Natural killer cell (primary cell): ENCODE measurements around the gene DUS2. TPM values are rescaled to one million over a fixed set of nuclear protein-coding genes. Genes with fewer than 3 reads are reported as not detected.
A peak's percentile ranks its signal among the peaks of the same experiment; 100 is the strongest.
"Not testable (repeated sequence)": the region's sequence is repeated elsewhere in the genome, so short reads cannot be mapped to it uniquely, and the experiment has no call there.

Source experiments
- ATAC-seq, 3 donors: fragments of 150-1000 bp in 2 of 3; fragments of 200-7000 bp in 1 of 3; cut with Tn5 transposase; 1 replicate in 1 of 3; 2 replicates in 2 of 3; pipeline ENCODE4 v1.10.0; 2021; ENCODE audit warnings: mild to moderate bottlenecking in 2 of 3, moderate library complexity in 2 of 3
- DNase-seq, 2 donors: peaks; one replicate each; pipeline versions ENCODE4 v3.0.0 to v3.0.0-alpha.2; 2013 to 2021; ENCODE audit warnings: mixed read lengths in 1 of 2
- H3K27ac ChIP-seq: one replicate; pipeline ENCODE4 v1.5.1; 2013; ENCODE audit warnings: mild to moderate bottlenecking, low read length
- H3K27me3 ChIP-seq: one replicate; pipeline ENCODE4 v1.6.1; 2013; ENCODE audit warnings: low read length; ENCODE audit not compliant: control insufficient read depth, insufficient read depth
- H3K36me3 ChIP-seq: one replicate; pipeline ENCODE4 v1.6.1; 2013; ENCODE audit warnings: low read length; ENCODE audit not compliant: control insufficient read depth, insufficient read depth
- H3K4me1 ChIP-seq: one replicate; pipeline ENCODE4 v1.6.1; 2013; ENCODE audit warnings: low read length; ENCODE audit not compliant: control insufficient read depth, insufficient read depth
- H3K4me3 ChIP-seq: one replicate; pipeline ENCODE4 v1.5.1; 2013; ENCODE audit warnings: low read length
- H3K9me3 ChIP-seq: one replicate; pipeline ENCODE4 v1.6.1; 2013; ENCODE audit warnings: low read length; ENCODE audit not compliant: control insufficient read depth, insufficient read depth
- H3K27ac Mint-ChIP-seq, 2 donors: one replicate each; pipeline ENCODE4 v1.8.0; 2022; ENCODE audit warnings: mild to moderate bottlenecking in 2 of 2, mixed read lengths in 2 of 2, moderate library complexity in 1 of 2
- H3K27me3 Mint-ChIP-seq, 2 donors: one replicate each; pipeline ENCODE4 v1.8.0; 2022; ENCODE audit warnings: low read depth in 2 of 2, mixed read lengths in 2 of 2
- H3K36me3 Mint-ChIP-seq: one replicate; pipeline ENCODE4 v1.8.0; 2022; ENCODE audit warnings: mixed read lengths
- H3K4me1 Mint-ChIP-seq, 2 donors: one replicate each; pipeline ENCODE4 v1.8.0; 2022; ENCODE audit warnings: mixed read lengths in 2 of 2
- H3K4me3 Mint-ChIP-seq: one replicate; pipeline ENCODE4 v1.8.0; 2022; ENCODE audit warnings: mild to moderate bottlenecking, moderate library complexity, mixed read lengths
- H3K9me3 Mint-ChIP-seq, 2 donors: one replicate each; pipeline ENCODE4 v1.8.0; 2022; ENCODE audit warnings: mixed read lengths in 2 of 2
- WGBS: methylation state at CpG from one replicate; pipeline ENCODE4 v1.1.7; 2013; ENCODE audit warnings: missing lambda C conversion rate; ENCODE audit not compliant: insufficient coverage; 5-methylcytosine and 5-hydroxymethylcytosine counted together
- intact Hi-C: fragments of 100-400 bp; cut with micrococcal nuclease; formaldehyde crosslinking; loops from one replicate; pipeline ENCODE4 v1.14.2; 2022
- total RNA-seq, 4 donors: library from RNA; stranded (reverse); fragments of 120-200 nt in 1 of 4; gene quantifications; one replicate each; pipeline versions ENCODE4 v1.2.3 to v1.2.4, GENCODE V29; 2013 to 2022
- TF ChIP-seq, protein P1 (sequence below): fragments of 200-600 bp; IDR thresholded peaks from one replicate; pipeline ENCODE4 v1.8.0; 2022; ENCODE audit warnings: antibody characterized with exemption

Gene DUS2
- total RNA-seq, 3 donors from 2014 or later (not counting 1 experiment from before 2014, with no cell fraction given): 21.6 to 24.2 (median 22.7) TPM

DNA sequence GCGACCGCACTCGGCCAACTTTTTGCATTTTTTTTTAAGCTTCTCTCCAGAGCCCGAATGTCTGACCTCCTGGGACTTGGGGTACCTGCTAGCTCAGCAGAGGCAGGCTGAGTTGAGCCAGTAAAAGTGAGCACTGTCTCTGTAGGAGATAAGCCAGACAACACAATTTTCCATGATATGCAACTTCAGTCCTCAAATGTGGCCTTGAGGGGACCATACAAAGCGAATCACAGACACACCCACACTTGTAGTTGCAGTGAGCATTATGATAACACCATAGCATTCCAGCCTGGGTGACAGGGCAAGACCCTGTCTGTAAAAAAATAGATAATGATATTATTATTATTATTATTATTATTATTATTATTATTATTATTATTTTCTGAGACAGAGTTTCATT, 26.4 kb upstream of the DUS2 start:
- H3K4me3 Mint-ChIP-seq: no peak overlapping the region
- Histone ChIP-seq H3K4me1 (peaks cover 90% of the 10 kb centered on the region), H3K27ac (peak overlapping the region; percentile 3), H3K9me3 (peaks cover 4% of the 10 kb centered on the region), H3K36me3 (peaks cover 2% of the 10 kb centered on the region), H3K27me3 (no peaks in the 10 kb centered on the region), H3K4me3 (no peak overlapping the region)
- no peaks in the 10 kb centered on the region for H3K27me3 Mint-ChIP-seq
- no peak for DNase-seq
- ATAC-seq: no peak
- H3K27ac Mint-ChIP-seq: peak overlapping the region in 1 of 2 donors; percentile 95
- peaks cover 39 to 62% of the 10 kb centered on the region in 2 donors for H3K4me1 Mint-ChIP-seq
- 100% methylated on average over 5 of the region's 5 CpGs for WGBS
- TF ChIP-seq, protein P1, sequence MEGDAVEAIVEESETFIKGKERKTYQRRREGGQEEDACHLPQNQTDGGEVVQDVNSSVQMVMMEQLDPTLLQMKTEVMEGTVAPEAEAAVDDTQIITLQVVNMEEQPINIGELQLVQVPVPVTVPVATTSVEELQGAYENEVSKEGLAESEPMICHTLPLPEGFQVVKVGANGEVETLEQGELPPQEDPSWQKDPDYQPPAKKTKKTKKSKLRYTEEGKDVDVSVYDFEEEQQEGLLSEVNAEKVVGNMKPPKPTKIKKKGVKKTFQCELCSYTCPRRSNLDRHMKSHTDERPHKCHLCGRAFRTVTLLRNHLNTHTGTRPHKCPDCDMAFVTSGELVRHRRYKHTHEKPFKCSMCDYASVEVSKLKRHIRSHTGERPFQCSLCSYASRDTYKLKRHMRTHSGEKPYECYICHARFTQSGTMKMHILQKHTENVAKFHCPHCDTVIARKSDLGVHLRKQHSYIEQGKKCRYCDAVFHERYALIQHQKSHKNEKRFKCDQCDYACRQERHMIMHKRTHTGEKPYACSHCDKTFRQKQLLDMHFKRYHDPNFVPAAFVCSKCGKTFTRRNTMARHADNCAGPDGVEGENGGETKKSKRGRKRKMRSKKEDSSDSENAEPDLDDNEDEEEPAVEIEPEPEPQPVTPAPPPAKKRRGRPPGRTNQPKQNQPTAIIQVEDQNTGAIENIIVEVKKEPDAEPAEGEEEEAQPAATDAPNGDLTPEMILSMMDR: no peak
- H3K9me3 Mint-ChIP-seq: no peaks in the 10 kb centered on the region
- intact Hi-C loops: no loop called here
- no peaks in the 10 kb centered on the region for H3K36me3 Mint-ChIP-seq

DNA sequence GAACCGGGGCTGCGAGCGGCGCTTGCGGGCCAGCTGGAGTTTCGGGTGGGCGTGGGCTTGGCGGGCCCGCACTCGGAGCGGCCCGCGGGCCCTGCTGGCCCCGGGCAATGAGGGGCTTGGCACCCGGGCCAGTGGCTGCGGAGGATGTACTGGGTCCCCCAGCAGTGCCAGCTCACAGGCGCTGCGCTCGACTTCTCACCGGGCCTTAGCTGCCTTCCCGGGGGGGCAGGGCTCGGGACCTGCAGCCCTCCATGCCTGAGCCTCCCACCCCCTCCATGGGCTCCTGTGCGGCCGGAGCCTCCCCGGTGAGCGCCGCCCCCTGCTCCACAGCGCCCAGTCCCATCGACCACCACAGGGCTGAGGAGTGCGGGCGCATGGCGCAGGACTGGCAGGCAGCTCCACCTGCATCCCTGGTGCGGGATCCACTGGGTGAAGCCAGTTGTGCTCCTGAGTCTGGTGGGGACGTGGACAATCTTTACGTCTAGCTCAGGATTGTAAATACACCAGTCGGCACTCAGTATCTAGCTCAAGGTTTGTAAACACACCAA, 24.8 kb upstream of the DUS2 start:
- H3K36me3 ChIP-seq, DNase-seq, intact Hi-C loops, ATAC-seq, H3K27me3 ChIP-seq, H3K27me3 Mint-ChIP-seq, H3K9me3 ChIP-seq, H3K9me3 Mint-ChIP-seq, H3K36me3 Mint-ChIP-seq: not testable (repeated sequence)
- Mint-ChIP-seq H3K27ac (peak overlapping the region; percentile 84 to 96), H3K4me3 (peak overlapping the region; percentile 81), H3K4me1 (peaks cover 39 to 50% of the 10 kb centered on the region in 2 donors)
- WGBS: 96% methylated on average over 36 of the region's 36 CpGs
- Histone ChIP-seq H3K4me1 (peaks cover 77% of the 10 kb centered on the region), H3K27ac (peak overlapping the region; percentile 80), H3K4me3 (peak overlapping the region; percentile 26)

DNA sequence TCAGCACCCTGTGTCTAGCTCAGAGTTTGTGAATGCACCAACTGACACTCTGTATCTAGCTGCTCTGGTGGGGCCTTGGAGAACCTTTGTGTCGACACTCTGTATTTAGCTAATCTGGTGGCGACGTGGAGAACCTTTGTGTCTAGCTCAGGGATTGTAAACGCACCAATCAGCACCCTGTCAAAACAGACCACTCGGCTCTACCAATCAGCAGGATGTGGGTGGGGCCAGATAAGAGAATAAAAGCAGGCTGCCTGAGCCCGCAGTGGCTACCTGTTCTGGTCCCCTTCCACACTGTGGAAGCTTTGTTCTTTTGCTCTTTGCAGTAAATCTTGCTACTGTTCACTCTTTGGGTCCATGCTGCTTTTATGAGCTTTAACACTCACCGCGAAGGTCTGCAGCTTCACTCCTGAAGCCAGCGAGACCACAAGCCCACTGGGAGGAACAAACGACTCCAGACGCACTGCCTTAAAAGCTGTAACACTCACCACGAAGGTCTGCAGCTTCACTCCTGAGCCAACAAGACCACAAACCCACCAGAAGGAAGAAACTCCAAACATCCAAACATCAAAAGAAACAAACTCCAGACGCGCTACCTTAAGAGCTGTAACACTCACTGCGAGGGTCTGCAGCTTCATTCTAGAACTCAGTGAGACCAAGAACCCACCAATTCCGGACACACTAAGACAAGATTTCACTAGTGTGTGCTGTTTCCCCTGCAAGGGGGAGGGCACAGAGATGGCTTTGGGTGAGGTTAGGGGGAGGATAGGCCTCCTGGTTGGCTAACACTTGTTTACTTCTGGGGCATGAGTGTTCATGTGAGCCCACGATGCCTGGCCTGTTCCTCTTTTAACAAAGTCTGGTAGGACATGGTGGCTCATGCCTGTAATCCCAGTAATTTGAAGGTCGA, 24.1 kb upstream of the DUS2 start, which contains the start of gene DPEP2:
DPEP2 (minus strand) TSS at position 706 of the 910 bp plus-strand sequence. CDS start 6,272 bp downstream, outside the sequence.
- WGBS: 24% methylated on average over 16 of the region's 18 CpGs
- H3K27me3 ChIP-seq, H3K9me3 Mint-ChIP-seq, H3K36me3 Mint-ChIP-seq, H3K36me3 ChIP-seq, H3K27me3 Mint-ChIP-seq, H3K9me3 ChIP-seq, intact Hi-C loops: not testable (repeated sequence)
- Histone ChIP-seq H3K4me1 (peaks cover 70% of the 10 kb centered on the region), H3K27ac (peak within 1 kb of the TSS; percentile 80), H3K4me3 (peak within 1 kb of the TSS; percentile 26)
- ATAC-seq: peak; percentile 95 to 97 (median 96)
- peak; percentile 45 to 75 for DNase-seq
- Mint-ChIP-seq H3K27ac (peak within 1 kb of the TSS; percentile 84 to 96), H3K4me1 (peaks cover 34 to 43% of the 10 kb centered on the region in 2 donors), H3K4me3 (peak within 1 kb of the TSS; percentile 81)

DNA sequence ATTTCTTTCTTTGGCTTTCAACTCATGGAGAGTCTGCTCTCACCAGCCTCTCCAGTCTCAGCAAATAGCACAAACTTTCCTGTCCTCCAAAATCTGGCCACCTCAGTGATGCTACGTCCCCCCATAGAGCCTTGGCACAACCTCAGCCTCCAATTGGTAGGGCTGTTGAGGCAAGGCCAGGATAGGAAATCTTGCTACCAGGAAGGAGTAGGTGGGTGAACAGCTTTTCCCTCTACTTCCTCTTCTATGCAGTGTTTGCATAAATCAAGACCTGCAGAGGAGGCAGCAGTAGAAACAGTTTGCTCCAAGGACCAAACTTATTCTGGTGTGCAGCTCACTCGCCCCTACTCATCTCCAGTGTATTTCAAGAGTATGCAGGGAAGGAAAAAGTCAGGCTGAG, 23.1 kb upstream of the DUS2 start:
- H3K9me3 ChIP-seq: peaks cover 4% of the 10 kb centered on the region
- no peak overlapping the region for H3K4me3 ChIP-seq
- peaks cover 69% of the 10 kb centered on the region for H3K4me1 ChIP-seq
- no peaks in the 10 kb centered on the region for H3K27me3 ChIP-seq
- TF ChIP-seq, protein P1: no peak
- H3K27ac Mint-ChIP-seq: peak overlapping the region; percentile 84 to 96
- H3K36me3 Mint-ChIP-seq: no peaks in the 10 kb centered on the region
- H3K27ac ChIP-seq: peak overlapping the region; percentile 80
- WGBS: 69% methylated on average over 1 of the region's 2 CpGs
- H3K27me3 Mint-ChIP-seq: no peaks in the 10 kb centered on the region
- intact Hi-C loops: no loop called here
- ATAC-seq (no peak), DNase-seq (peak in 1 of 2 donors; percentile 36)
- peak overlapping the region; percentile 81 for H3K4me3 Mint-ChIP-seq
- peaks cover 33 to 42% of the 10 kb centered on the region in 2 donors for H3K4me1 Mint-ChIP-seq
- no peaks in the 10 kb centered on the region for H3K9me3 Mint-ChIP-seq
- no peaks in the 10 kb centered on the region for H3K36me3 ChIP-seq
